K562 (cell line): ENCODE results near the gene PLCB4. TPM values are rescaled to one million over a fixed set of nuclear protein-coding genes. Genes with fewer than 3 reads are reported as not detected.

Experiments used
- ATAC-seq: fragments of 200-7000 bp; cut with Tn5 transposase; 3 replicates; pipeline ENCODE4 v1.9.1; 2020; ENCODE audit warnings: moderate library complexity
- BruUV-seq: library from RNA; stranded (reverse); fragments of 400-500 nt; replicated peaks from 2 replicates; lab custom pipeline; 2021; lab: Mats Ljungman, UMichigan
- CTCF ChIA-PET: fragments of 300-600 bp; formaldehyde crosslinking; extraction: SDS; loops from one replicate; lab custom pipeline; 2021; ENCODE audit warnings: low intra/inter-chr PET ratio; lab: Yijun Ruan, JAX
- POLR2A ChIA-PET: fragments of 300-600, 350-650 bp; sonication (Branson Sonifier 250); formaldehyde crosslinking; extraction: SDS; loops from one replicate; lab custom pipeline; 2021; ENCODE audit warnings: antibody characterized with exemption, inconsistent platforms; lab: Yijun Ruan, JAX
- DNase-seq, 4 experiments: peaks; one replicate each; pipeline versions ENCODE4 v3.0.0 to v3.0.0-alpha.2; 2011 to 2018; ENCODE audit warnings: low spot score in 3 of 4, mixed read lengths in 3 of 4; ENCODE audit errors: extremely low read depth in 1 of 4
- FAIRE-seq: peaks from 2 replicates; lab custom pipeline; 2011; peaks lifted over from hg19 to GRCh38; lab: Jason Lieb, UNC
- H2AFZ ChIP-seq: 2 replicates; pipeline ENCODE4 v1.6.0; 2011; ENCODE audit warnings: low read depth, low read length, control low read depth, inconsistent platforms
- H3K27ac ChIP-seq: fragments of 200-600 bp; 3 replicates; pipeline ENCODE4 v1.8.0; 2011; ENCODE audit warnings: low read depth, mild to moderate bottlenecking, control low read depth, inconsistent platforms, low read length, moderate library complexity, mixed read lengths; ENCODE audit errors: extremely low read depth
- H3K27me3 ChIP-seq, 2 experiments: fragments of 300-600 bp in 1 of 2; 2 replicates in 1 of 2; 3 replicates in 1 of 2; pipeline versions ENCODE4 v1.6.0 to v1.8.0; 2011; ENCODE audit warnings: inconsistent platforms in 2 of 2, low read length in 2 of 2, mild to moderate bottlenecking in 1 of 2, mixed read lengths in 1 of 2, moderate library complexity in 1 of 2; ENCODE audit not compliant: control insufficient read depth in 2 of 2, insufficient read depth in 2 of 2
- H3K36me3 ChIP-seq: fragments of 300-600 bp; 3 replicates; pipeline ENCODE4 v1.8.0; 2011; ENCODE audit warnings: mild to moderate bottlenecking, low read length, inconsistent platforms; ENCODE audit not compliant: control insufficient read depth, insufficient read depth
- H3K4me1 ChIP-seq, 2 experiments: fragments of 200-600 bp in 1 of 2; replicated peaks in 1 of 2; 2 replicates in 1 of 2; 3 replicates in 1 of 2; pipeline versions ENCODE4 v1.5.1 to v1.8.0; 2011; ENCODE audit warnings: inconsistent platforms in 2 of 2, low read length in 2 of 2, mild to moderate bottlenecking in 1 of 2, mixed read lengths in 1 of 2, moderate library complexity in 1 of 2; ENCODE audit not compliant: control insufficient read depth in 2 of 2, insufficient read depth in 2 of 2
- H3K4me2 ChIP-seq: 2 replicates; pipeline ENCODE4 v1.6.1; 2011; ENCODE audit warnings: low read length, control low read depth, inconsistent platforms, mixed read lengths; ENCODE audit not compliant: insufficient read depth
- H3K4me3 ChIP-seq: fragments of 200-600 bp; sonication (generic), shearing (Covaris generic); 2 replicates; pipeline ENCODE4 v1.5.1; 2016; ENCODE audit warnings: control low read depth, inconsistent platforms
- H3K79me2 ChIP-seq: fragments of 200-600 bp; 3 replicates; pipeline ENCODE4 v1.8.0; 2011; ENCODE audit warnings: low read length, inconsistent platforms; ENCODE audit not compliant: control insufficient read depth, insufficient read depth
- H3K9ac ChIP-seq, 2 experiments: 2 replicates each; pipeline versions ENCODE4 v1.6.0 to v1.6.1; 2011; ENCODE audit warnings: low read depth in 2 of 2, low read length in 2 of 2, control low read depth in 1 of 2, inconsistent platforms in 1 of 2, mild to moderate bottlenecking in 1 of 2, mixed read lengths in 1 of 2; ENCODE audit not compliant: insufficient read depth in 1 of 2
- H3K9me1 ChIP-seq: one replicate; pipeline ENCODE4 v1.6.0; 2011; ENCODE audit warnings: inconsistent platforms, mild to moderate bottlenecking, low read length, moderate library complexity; ENCODE audit not compliant: control insufficient read depth, insufficient read depth
- H3K9me3 ChIP-seq: replicated peaks from 2 replicates; pipeline ENCODE4 v1.5.1; 2011; ENCODE audit warnings: low read depth, low read length, inconsistent platforms; ENCODE audit not compliant: control insufficient read depth, insufficient read depth
- H4K20me1 ChIP-seq: replicated peaks from 2 replicates; pipeline ENCODE4 v1.6.1; 2011; ENCODE audit warnings: low read length, inconsistent platforms, mixed read lengths; ENCODE audit not compliant: control insufficient read depth, insufficient read depth
- ARID1B ChIP-seq: fragments of 450-650 bp; IDR thresholded peaks from 2 replicates; pipeline ENCODE4 v1.6.1; 2016; ENCODE audit warnings: antibody characterized with exemption, mild to moderate bottlenecking, inconsistent platforms
- DDX20 ChIP-seq: fragments of 450-650 bp; IDR thresholded peaks from 2 replicates; pipeline ENCODE4 v1.6.1; 2016; ENCODE audit warnings: missing genetic modification characterization, low read depth, mild to moderate bottlenecking, missing compliant biosample characterization, moderate library complexity
- ESRRB ChIP-seq: fragments of 250-450 bp; sonication (Bioruptor Pico); IDR thresholded peaks from 2 replicates; pipeline ENCODE4 v1.5.0; 2020; ENCODE audit warnings: mild to moderate bottlenecking, moderate library complexity, borderline replicate concordance
- FUS ChIP-seq: fragments of 200-400 bp; formaldehyde crosslinking; optimal IDR thresholded peaks from 2 replicates; pipeline ENCODE3; 2017; ENCODE audit warnings: low read depth, low read length
- NFATC3 ChIP-seq: fragments of 450-650 bp; IDR thresholded peaks from 2 replicates; pipeline ENCODE4 v1.6.1; 2017; ENCODE audit warnings: mild to moderate bottlenecking
- PHB2 ChIP-seq: fragments of 450-650 bp; IDR thresholded peaks from 2 replicates; pipeline ENCODE4 v1.6.1; 2017; ENCODE audit warnings: low read depth
- ZBTB7A ChIP-seq: IDR thresholded peaks from 2 replicates; pipeline ENCODE4 v1.6.1; 2011; ENCODE audit warnings: low read depth, mild to moderate bottlenecking, low read length, moderate library complexity, borderline replicate concordance; ENCODE audit not compliant: control insufficient read depth
- in situ Hi-C: fragments of 300-500 bp; cut with MboI; formaldehyde crosslinking; loops from 4 replicates; pipeline ENCODE4 v1.15.0; 2018; ENCODE audit warnings: inconsistent platforms, mixed read lengths
- intact Hi-C: fragments of 100-400 bp; cut with micrococcal nuclease; formaldehyde crosslinking; loops from 2 replicates; pipeline ENCODE4 v1.14.2; 2022
- polyA plus RNA-seq, 8 experiments: library from polyadenylated mRNA; depleted of rRNA in 4 of 8; stranded (reverse) in 5 of 8; unstranded in 3 of 8; fragments of >200 nt; fragmentation: Nextera tagmentation in 2 of 8; fragmentation: Illumina TruSeq in 1 of 8; extraction: Ambion mirVana in 2 of 8; extraction: Trizol in 1 of 8; gene quantifications; 2 replicates each; pipeline versions ENCODE4 v1.2.1 to v1.2.3, GENCODE V29; 2011 to 2014; ENCODE audit warnings: inconsistent platforms in 1 of 8, missing spikeins in 1 of 8
- total RNA-seq, 7 experiments: library from RNA; depleted of rRNA in 6 of 7; stranded (reverse); fragments of >200 nt in 6 of 7; fragmentation: Illumina TruSeq in 2 of 7; extraction: Trizol in 2 of 7; gene quantifications; 2 replicates each; pipeline versions ENCODE4 v1.2.1 to v1.2.3, GENCODE V29; 2011 to 2021; ENCODE audit warnings: low replicate concordance in 1 of 7
- TF ChIP-seq, protein P1 (sequence below), 3 experiments: fragments of 200-800 bp in 1 of 3; sonication (Bioruptor generic) in 1 of 3; sonication (generic) in 1 of 3; formaldehyde crosslinking in 1 of 3; IDR thresholded peaks; 2 replicates each; pipeline versions ENCODE4 v1.6.1 to v1.8.0; 2016 to 2022; ENCODE audit warnings: mild to moderate bottlenecking in 2 of 3, missing compliant biosample characterization in 2 of 3, missing genetic modification characterization in 2 of 3, missing genetic modification reagents in 1 of 3
- TF ChIP-seq, protein P2 (sequence below): fragments of 250-450 bp; sonication (Bioruptor Pico); IDR thresholded peaks from 2 replicates; pipeline ENCODE4 v1.4.0; 2020; ENCODE audit warnings: mild to moderate bottlenecking, moderate library complexity

PLCB4 gene
- total and polyA plus RNA-seq, 9 of the 15 experiments (the other 6 are each of a cell fraction or from before 2014, with no cell fraction given): 0.20 to 2.9 (median 0.52) TPM

DNA sequence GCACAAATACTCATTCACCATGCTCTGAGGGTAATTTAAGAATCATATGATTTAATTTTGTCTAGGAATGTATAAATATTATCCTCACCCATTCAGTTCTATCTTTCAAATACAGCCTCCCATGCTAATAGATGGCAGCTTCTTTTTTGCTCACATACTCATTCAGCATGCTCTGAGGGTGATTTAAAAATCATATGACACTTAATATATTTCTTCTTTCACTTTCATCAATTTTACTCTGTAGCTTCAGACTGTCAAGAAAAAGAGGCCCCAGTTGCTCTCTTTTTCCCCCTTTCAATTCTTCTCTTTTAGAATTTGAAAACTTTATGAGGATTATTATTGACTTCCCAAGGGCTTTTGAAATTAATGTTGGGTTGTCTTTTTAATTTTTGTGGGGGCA, 283.9 kb downstream of the PLCB4 start:
- ATAC-seq (no peak), FAIRE-seq (no peak), DNase-seq (no peak)
- H3K36me3 ChIP-seq: no peaks in the 10 kb centered on the region
- ChIA-PET POLR2A (no interaction called here), CTCF (no interaction called here)
- H3K9me1 ChIP-seq: no peaks in the 10 kb centered on the region
- no peak overlapping the region for H3K27ac ChIP-seq
- H3K4me2 ChIP-seq: no peak overlapping the region
- intact Hi-C loops: loop anchor here (10.0 kb wide), 1 partner anchor 598 kb away; no protein-coding TSS in a partner anchor
- no peak for TF ChIP-seq DDX20
- TF ChIP-seq, protein P1, sequence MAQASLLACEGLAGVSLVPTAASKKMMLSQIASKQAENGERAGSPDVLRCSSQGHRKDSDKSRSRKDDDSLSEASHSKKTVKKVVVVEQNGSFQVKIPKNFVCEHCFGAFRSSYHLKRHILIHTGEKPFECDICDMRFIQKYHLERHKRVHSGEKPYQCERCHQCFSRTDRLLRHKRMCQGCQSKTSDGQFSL (CRISPR knock-in tag; IDR thresholded peaks at IDR 0.05): no peak
- TF ChIP-seq, protein P1 (tag; IDR thresholded peaks at IDR 0.05): no peak
- no peak for TF ChIP-seq FUS
- no peak for TF ChIP-seq NFATC3
- TF ChIP-seq PHB2: no peak
- no peak for TF ChIP-seq ARID1B
- no peak for TF ChIP-seq ESRRB (CRISPR knock-in tag)
- no peak for TF ChIP-seq ZBTB7A
- TF ChIP-seq, protein P2, sequence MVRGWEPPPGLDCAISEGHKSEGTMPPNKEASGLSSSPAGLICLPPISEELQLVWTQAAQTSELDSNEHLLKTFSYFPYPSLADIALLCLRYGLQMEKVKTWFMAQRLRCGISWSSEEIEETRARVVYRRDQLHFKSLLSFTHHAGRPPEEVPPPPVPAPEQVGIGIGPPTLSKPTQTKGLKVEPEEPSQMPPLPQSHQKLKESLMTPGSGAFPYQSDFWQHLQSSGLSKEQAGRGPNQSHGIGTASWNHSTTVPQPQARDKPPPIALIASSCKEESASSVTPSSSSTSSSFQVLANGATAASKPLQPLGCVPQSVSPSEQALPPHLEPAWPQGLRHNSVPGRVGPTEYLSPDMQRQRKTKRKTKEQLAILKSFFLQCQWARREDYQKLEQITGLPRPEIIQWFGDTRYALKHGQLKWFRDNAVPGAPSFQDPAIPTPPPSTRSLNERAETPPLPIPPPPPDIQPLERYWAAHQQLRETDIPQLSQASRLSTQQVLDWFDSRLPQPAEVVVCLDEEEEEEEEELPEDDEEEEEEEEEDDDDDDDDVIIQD (CRISPR knock-in tag): no peak
- no peaks in the 10 kb centered on the region for H3K79me2 ChIP-seq
- H3K4me1 ChIP-seq: no peaks in the 10 kb centered on the region
- H4K20me1 ChIP-seq: no peaks in the 10 kb centered on the region
- H3K4me3 ChIP-seq: no peak overlapping the region
- H3K9me3 ChIP-seq: no peaks in the 10 kb centered on the region
- in situ Hi-C loops: no loop called here
- no TSS peak for BruUV-seq
- H3K27me3 ChIP-seq: no peaks in the 10 kb centered on the region
- no peak overlapping the region for H2AFZ ChIP-seq
- H3K9ac ChIP-seq: no peak overlapping the region
